Activated CD4-positive, alpha-beta T cell treated with anti-CD3 and anti-CD28 coated beads, Interleukin-2, amount 10 ng/mL, durations not matched to agents 7 days and 5 days (primary cell): ENCODE results near the gene B9D1. TPM values are rescaled to one million over a fixed set of nuclear protein-coding genes. Genes with fewer than 3 reads are reported as not detected.

ENCODE experiments used
- CTCF ChIA-PET: fragments of 350-600 bp; sonication (Branson Sonifier 250); formaldehyde crosslinking; loops from one replicate; lab custom pipeline; 2021; ENCODE audit warnings: antibody characterized with exemption; lab: Charles Lee
- POLR2A ChIA-PET: fragments of 350-600 bp; sonication (Branson Sonifier 250); formaldehyde crosslinking; loops from one replicate; lab custom pipeline; 2021; ENCODE audit warnings: antibody characterized with exemption; lab: Charles Lee
- DNase-seq: peaks from one replicate; pipeline ENCODE4 v3.0.0-alpha.2; 2020
- H3K27ac Mint-ChIP-seq: one replicate; pipeline ENCODE4 v1.8.0; 2021; ENCODE audit warnings: mild to moderate bottlenecking, moderate library complexity, mixed read lengths
- H3K27me3 Mint-ChIP-seq: one replicate; pipeline ENCODE4 v1.8.0; 2021; ENCODE audit warnings: mixed read lengths
- H3K36me3 Mint-ChIP-seq: one replicate; pipeline ENCODE4 v1.8.0; 2021; ENCODE audit warnings: low read depth, mixed read lengths
- H3K4me1 Mint-ChIP-seq: one replicate; pipeline ENCODE4 v1.8.0; 2021; ENCODE audit warnings: mixed read lengths
- H3K4me3 Mint-ChIP-seq: one replicate; pipeline ENCODE4 v1.8.0; 2021; ENCODE audit warnings: mild to moderate bottlenecking, moderate library complexity, mixed read lengths
- H3K9me3 Mint-ChIP-seq: one replicate; pipeline ENCODE4 v1.8.0; 2021; ENCODE audit warnings: mixed read lengths
- total RNA-seq, 2 experiments: library from RNA; stranded (reverse); gene quantifications; one replicate each; pipeline ENCODE4 v1.2.3, GENCODE V29; 2021

Gene B9D1
- total RNA-seq, 2 experiments from 2014 or later: 1.3 to 1.6 TPM

DNA sequence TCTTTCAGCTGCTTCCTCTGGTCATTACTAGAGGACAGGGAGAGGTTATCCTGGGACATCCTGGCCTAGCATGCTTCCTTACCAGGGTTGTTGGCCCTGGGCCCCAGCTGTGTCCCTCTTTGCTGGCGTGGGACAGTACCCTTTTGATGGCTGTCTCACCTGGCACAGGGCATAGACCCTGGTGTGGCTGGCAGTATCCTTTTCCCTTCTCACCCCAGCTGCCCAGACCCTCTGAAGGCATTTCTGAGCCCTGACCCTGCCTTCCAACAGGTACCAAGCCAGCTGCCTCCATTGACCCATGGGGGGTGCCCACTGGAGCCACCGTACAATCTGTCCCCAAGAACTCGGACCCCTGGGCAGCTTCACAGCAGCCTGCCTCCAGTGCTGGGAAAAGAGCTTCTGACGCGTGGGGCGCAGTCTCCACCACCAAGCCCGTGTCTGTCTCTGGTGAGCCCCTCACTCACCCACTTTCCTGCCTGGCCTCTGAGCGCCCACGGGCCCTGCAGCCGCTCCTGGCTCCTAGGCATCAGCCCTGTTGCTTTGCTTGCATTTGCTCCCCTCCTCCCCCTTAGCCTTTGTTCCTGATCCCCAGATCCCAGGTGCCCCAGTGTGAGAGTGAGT lies 34.0 kb downstream of the B9D1 start:
- Mint-ChIP-seq H3K27me3 (peaks cover 21% of the 10 kb centered on the region), H3K27ac (no peak overlapping the region)

DNA sequence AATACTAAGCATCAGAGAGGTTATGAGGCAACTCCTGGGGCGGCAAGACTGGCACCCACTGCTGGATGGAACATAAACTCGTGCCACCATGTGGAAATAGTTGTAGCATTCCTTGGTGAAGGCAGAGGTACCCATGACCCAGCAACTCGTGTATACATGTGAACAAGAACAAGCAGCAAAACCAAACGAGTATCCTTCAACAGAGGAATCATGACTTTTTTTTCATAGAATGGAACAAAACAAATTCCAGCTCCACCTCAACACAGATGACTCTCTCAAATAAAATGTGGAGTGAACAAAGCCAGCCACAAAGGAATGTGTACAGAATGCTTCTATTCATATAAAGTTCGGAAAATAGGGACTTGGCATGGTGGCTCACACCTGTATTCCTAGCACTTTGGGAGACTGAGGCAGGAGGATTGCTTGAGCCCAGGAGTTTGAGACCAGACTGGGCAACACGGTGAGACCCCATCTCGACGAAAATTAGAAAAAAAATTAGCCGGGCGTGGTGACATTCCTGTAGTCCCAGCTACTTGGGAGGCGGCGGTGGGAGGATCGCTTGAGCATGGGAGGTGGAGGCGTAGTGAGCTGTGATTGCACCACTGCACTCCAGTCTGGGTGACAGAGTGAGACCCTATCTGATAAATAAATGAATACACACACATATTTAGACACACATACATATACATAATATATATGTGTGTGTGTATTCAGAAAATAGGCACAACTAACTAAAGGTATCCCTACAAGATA lies 35.3 kb downstream of the B9D1 start:
- CTCF ChIA-PET: interaction anchor here (1.6 kb wide), 1 partner anchor 36 kb away, joined by 4 read pairs; the partner anchor contains the start of gene B9D1

More for the DNA sequence above, 34.0 kb downstream of the B9D1 start:
- ChIA-PET POLR2A (no interaction called here), CTCF (interaction anchor here (1.0 to 1.6 kb wide), 2 partner anchors 13 to 34 kb away, joined by 3 to 4 read pairs; partner anchors contain the start of gene B9D1)
- no peak overlapping the region for H3K4me3 Mint-ChIP-seq
- peaks cover 6% of the 10 kb centered on the region for H3K9me3 Mint-ChIP-seq
- H3K4me1 Mint-ChIP-seq: no peaks in the 10 kb centered on the region
- no peak for DNase-seq
- no peaks in the 10 kb centered on the region for H3K36me3 Mint-ChIP-seq

DNA sequence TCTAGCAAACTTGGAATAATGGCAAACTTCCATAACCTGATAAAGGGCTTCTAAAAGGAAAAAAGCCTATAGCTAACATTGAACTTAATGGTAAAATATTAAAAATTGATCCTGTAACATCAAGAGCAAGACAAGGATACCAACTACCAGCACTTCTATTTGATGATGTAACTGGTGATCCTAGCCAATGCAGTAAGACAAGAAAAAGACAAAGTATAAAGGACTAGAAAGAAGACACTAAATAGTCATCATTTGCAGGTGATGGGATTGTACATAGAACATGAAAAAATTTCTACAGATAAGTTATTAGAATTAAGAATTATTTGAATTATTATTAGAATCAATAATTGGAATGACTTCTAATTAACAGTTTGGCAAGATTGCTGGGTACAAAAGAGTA lies 37.0 kb downstream of the B9D1 start:
- Mint-ChIP-seq H3K4me3 (no peak overlapping the region), H3K36me3 (no peaks in the 10 kb centered on the region), H3K27ac (no peak overlapping the region), H3K9me3 (peaks cover 6% of the 10 kb centered on the region), H3K4me1 (no peaks in the 10 kb centered on the region), H3K27me3 (peaks cover 22% of the 10 kb centered on the region)
- POLR2A ChIA-PET: no interaction called here
- CTCF ChIA-PET: no interaction called here
- DNase-seq: no peak

More for the DNA sequence above, 35.3 kb downstream of the B9D1 start:
- Mint-ChIP-seq H3K27me3 (peaks cover 21% of the 10 kb centered on the region), H3K27ac (no peak overlapping the region), H3K4me1 (no peaks in the 10 kb centered on the region), H3K36me3 (no peaks in the 10 kb centered on the region), H3K4me3 (no peak overlapping the region), H3K9me3 (peaks cover 6% of the 10 kb centered on the region)
- DNase-seq: no peak
- POLR2A ChIA-PET: no interaction called here

DNA sequence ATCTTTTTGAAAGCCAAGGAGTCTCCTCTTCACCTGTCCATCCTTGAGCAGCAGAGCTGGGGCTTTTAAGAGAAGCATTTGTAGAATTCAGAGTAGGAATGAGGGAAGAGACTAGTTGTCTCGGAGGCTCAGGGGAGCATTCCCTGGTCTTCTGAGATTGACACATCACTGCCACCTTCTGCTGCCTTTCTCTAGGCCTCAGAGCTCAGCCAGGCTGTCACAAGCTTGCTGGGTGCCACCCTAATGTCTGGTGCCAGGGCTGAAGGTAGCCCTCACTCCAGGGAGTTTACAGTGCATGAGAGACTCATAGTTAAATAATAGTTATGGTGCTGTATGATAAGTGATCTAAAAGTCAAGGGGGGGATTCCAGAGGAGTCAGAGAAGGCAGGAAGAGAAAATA lies 39.7 kb downstream of the B9D1 start:
- Mint-ChIP-seq H3K4me3 (no peak overlapping the region), H3K27ac (no peak overlapping the region), H3K36me3 (no peaks in the 10 kb centered on the region), H3K9me3 (peaks cover 6% of the 10 kb centered on the region), H3K27me3 (peaks cover 22% of the 10 kb centered on the region), H3K4me1 (no peaks in the 10 kb centered on the region)
- ChIA-PET POLR2A (no interaction called here), CTCF (interaction anchor here (0.9 to 1.9 kb wide), 4 partner anchors 11 to 1170 kb away, joined by 3 to 9 read pairs (median 4); no protein-coding TSS in a partner anchor)
- DNase-seq: no peak

GRCh38 chr17:19322129-19322505 lies 40.4 kb downstream of the B9D1 start:
- Mint-ChIP-seq H3K36me3 (no peaks in the 10 kb centered on the region), H3K27ac (no peak overlapping the region), H3K27me3 (peaks cover 24% of the 10 kb centered on the region), H3K9me3 (peaks cover 6% of the 10 kb centered on the region), H3K4me1 (no peaks in the 10 kb centered on the region), H3K4me3 (no peak overlapping the region)
- DNase-seq: no peak
- CTCF ChIA-PET: interaction anchor here (0.9 to 1.9 kb wide), 6 partner anchors 10 to 1170 kb away, joined by 3 to 9 read pairs (median 4); no protein-coding TSS in a partner anchor
- POLR2A ChIA-PET: no interaction called here

- Mint-ChIP-seq H3K4me1 (no peaks in the 10 kb centered on the region), H3K4me3 (no peak overlapping the region), H3K27me3 (peaks cover 20% of the 10 kb centered on the region), H3K9me3 (peaks cover 6% of the 10 kb centered on the region), H3K36me3 (no peaks in the 10 kb centered on the region), H3K27ac (no peak overlapping the region)
- ChIA-PET CTCF (interaction anchor here (0.9 to 1.9 kb wide), 4 partner anchors 13 to 1169 kb away, joined by 3 to 9 read pairs (median 4); no protein-coding TSS in a partner anchor), POLR2A (no interaction called here)
- no peak for DNase-seq
Measured at GRCh38 chr17:19321481-19322128, 40.9 kb downstream of the B9D1 start.

- no peaks in the 10 kb centered on the region for H3K4me1 Mint-ChIP-seq
- CTCF ChIA-PET: interaction anchor here (1.6 kb wide), 1 partner anchor 12 kb away, joined by 5 read pairs; no protein-coding TSS in a partner anchor
- H3K27me3 Mint-ChIP-seq: peaks cover 16% of the 10 kb centered on the region
- H3K27ac Mint-ChIP-seq: no peak overlapping the region
- DNase-seq: no peak
- peaks cover 6% of the 10 kb centered on the region for H3K9me3 Mint-ChIP-seq
- no peak overlapping the region for H3K4me3 Mint-ChIP-seq
- POLR2A ChIA-PET: no interaction called here
- H3K36me3 Mint-ChIP-seq: no peaks in the 10 kb centered on the region
Measured at GRCh38 chr17:19320876-19321275, 41.6 kb downstream of the B9D1 start.

GRCh38 chr17:19319771-19320505 lies 42.6 kb downstream of the B9D1 start:
- no peaks in the 10 kb centered on the region for H3K4me1 Mint-ChIP-seq
- H3K36me3 Mint-ChIP-seq: no peaks in the 10 kb centered on the region
- peaks cover 2% of the 10 kb centered on the region for H3K9me3 Mint-ChIP-seq
- no peak for DNase-seq
- H3K4me3 Mint-ChIP-seq: no peak overlapping the region
- peak overlapping the region; percentile 37 for H3K27ac Mint-ChIP-seq
- ChIA-PET POLR2A (no interaction called here), CTCF (interaction anchor here (0.5 kb wide), 1 partner anchor 197 kb away, joined by 3 read pairs; no protein-coding TSS in a partner anchor)
- peaks cover 12% of the 10 kb centered on the region for H3K27me3 Mint-ChIP-seq

- ChIA-PET POLR2A (no interaction called here), CTCF (interaction anchor here (0.6 kb wide), 1 partner anchor 377 kb away, joined by 3 read pairs; no protein-coding TSS in a partner anchor)
- Mint-ChIP-seq H3K9me3 (no peaks in the 10 kb centered on the region), H3K27me3 (peaks cover 8% of the 10 kb centered on the region), H3K4me3 (no peak overlapping the region), H3K36me3 (no peaks in the 10 kb centered on the region), H3K27ac (no peak overlapping the region), H3K4me1 (no peaks in the 10 kb centered on the region)
- DNase-seq: no peak
Measured at GRCh38 chr17:19318611-19319010, 43.9 kb downstream of the B9D1 start.

DNA sequence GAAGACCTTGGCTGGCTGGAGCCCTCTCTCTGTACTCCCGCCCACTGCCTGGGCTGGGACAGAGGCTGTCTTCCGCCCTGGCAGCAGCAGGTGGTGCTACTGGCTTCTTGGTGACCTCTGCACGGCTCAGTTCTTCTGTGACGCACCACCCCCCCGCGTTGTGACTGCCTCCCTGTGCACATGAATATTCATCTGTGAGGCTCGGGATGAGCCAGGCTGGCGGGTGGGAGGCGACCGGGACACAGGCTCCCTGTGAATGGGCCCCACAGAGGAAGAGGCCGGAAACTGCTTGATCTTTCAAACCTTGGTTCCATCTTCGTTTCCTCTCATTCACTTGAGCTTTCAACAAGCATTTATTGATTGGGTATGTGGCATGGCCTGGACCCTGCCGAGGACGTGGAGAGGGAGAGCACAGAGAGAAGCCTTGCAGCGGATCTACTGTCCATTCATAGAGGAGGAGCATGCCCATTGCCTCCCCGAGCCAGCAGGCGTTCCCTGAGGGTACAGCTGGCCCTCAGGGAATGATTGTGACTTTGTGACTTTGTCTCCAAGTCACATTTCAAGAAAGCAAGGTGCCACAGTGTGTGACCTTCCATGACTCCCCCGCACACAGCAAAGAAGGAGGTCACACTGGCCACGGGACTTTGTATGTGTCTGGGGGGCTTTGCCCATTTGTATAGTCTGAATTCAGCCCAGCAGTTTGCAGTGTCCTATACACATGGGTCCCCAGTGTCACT lies 45.0 kb downstream of the B9D1 start:
- Mint-ChIP-seq H3K4me1 (no peaks in the 10 kb centered on the region), H3K36me3 (no peaks in the 10 kb centered on the region), H3K27ac (no peak overlapping the region), H3K4me3 (no peak overlapping the region), H3K27me3 (peaks cover 8% of the 10 kb centered on the region), H3K9me3 (no peaks in the 10 kb centered on the region)
- CTCF ChIA-PET: no interaction called here
- POLR2A ChIA-PET: no interaction called here
- DNase-seq: no peak

DNA sequence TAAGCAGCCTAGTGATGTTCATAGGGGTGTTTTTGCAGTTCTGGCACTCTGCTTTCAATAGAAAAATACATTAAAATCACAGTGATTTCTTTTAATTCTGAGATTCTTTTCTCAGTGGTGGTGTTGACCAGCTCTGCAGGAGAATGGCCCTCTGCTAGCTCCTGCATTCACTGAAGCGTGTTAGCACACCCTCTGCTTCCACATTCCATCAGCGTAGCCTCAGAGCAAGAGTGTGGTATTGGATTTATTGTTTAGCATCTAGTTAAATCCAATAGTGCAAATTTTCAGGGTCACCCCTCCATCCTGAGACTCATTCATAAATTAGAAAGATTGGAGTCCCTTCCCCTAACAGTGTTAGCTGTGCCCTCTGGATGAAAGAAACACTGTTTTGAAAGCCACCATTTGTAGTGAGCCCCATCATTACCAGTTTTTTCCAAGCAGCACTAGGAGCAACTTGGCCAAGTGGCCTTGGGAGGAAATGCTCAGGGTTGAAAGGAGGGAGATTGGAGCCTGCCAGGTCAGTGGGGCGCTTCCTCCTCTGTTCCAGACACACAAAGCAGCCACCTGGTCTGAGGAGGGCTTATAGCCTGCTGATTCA lies 45.7 kb downstream of the B9D1 start:
- no peaks in the 10 kb centered on the region for H3K9me3 Mint-ChIP-seq
- CTCF ChIA-PET: no interaction called here
- no peaks in the 10 kb centered on the region for H3K36me3 Mint-ChIP-seq
- H3K4me3 Mint-ChIP-seq: no peak overlapping the region
- POLR2A ChIA-PET: no interaction called here
- H3K27me3 Mint-ChIP-seq: peaks cover 8% of the 10 kb centered on the region
- peaks cover 3% of the 10 kb centered on the region for H3K4me1 Mint-ChIP-seq
- no peak for DNase-seq
- no peak overlapping the region for H3K27ac Mint-ChIP-seq
